H9 (cell line): ENCODE measurements around the gene RASGRP3. TPM values are rescaled to one million over a fixed set of nuclear protein-coding genes. Genes with fewer than 3 reads are reported as not detected.

Experiments
- DNase-seq: peaks from one replicate; pipeline ENCODE4 v3.0.0-alpha.2; 2017
- H2AFZ ChIP-seq: one replicate; pipeline ENCODE4 v1.6.1; 2013; ENCODE audit warnings: mild to moderate bottlenecking, low read length, control low read depth, moderate library complexity
- H2AK5ac ChIP-seq: 2 replicates; pipeline ENCODE4 v1.6.1; 2013; ENCODE audit warnings: low read length, control low read depth, mixed read lengths; ENCODE audit not compliant: insufficient read length
- H2BK120ac ChIP-seq: one replicate; pipeline ENCODE4 v1.6.1; 2013; ENCODE audit warnings: low read depth, mild to moderate bottlenecking, low read length, control low read depth, inconsistent platforms; ENCODE audit not compliant: poor library complexity, severe bottlenecking
- H2BK12ac ChIP-seq: 2 replicates; pipeline ENCODE4 v1.6.1; 2013; ENCODE audit warnings: low read length, control low read depth, mixed read lengths, low read depth; ENCODE audit not compliant: insufficient read length
- H2BK15ac ChIP-seq: 2 replicates; pipeline ENCODE4 v1.6.1; 2013; ENCODE audit warnings: low read depth, low read length, control low read depth
- H2BK20ac ChIP-seq: one replicate; pipeline ENCODE4 v1.6.1; 2013; ENCODE audit warnings: low read depth, mild to moderate bottlenecking, low read length, control low read depth, inconsistent platforms; ENCODE audit not compliant: poor library complexity, severe bottlenecking
- H2BK5ac ChIP-seq: 2 replicates; pipeline ENCODE4 v1.6.1; 2013; ENCODE audit warnings: low read length, control low read depth, mixed read lengths; ENCODE audit not compliant: insufficient read length
- H3K14ac ChIP-seq: 2 replicates; pipeline ENCODE4 v1.6.1; 2013; ENCODE audit warnings: low read length, control low read depth; ENCODE audit not compliant: insufficient read depth
- H3K18ac ChIP-seq: 2 replicates; pipeline ENCODE4 v1.6.1; 2013; ENCODE audit warnings: low read depth, mild to moderate bottlenecking, mixed read lengths, low read length, control low read depth; ENCODE audit not compliant: insufficient read length
- H3K23ac ChIP-seq: 2 replicates; pipeline ENCODE4 v1.6.1; 2013; ENCODE audit warnings: low read length, control low read depth, mixed read lengths, low read depth; ENCODE audit not compliant: insufficient read length
- H3K23me2 ChIP-seq: 2 replicates; pipeline ENCODE4 v1.6.1; 2013; ENCODE audit warnings: low read depth, mild to moderate bottlenecking, mixed read lengths, low read length, control low read depth; ENCODE audit not compliant: insufficient read length, poor library complexity, severe bottlenecking
- H3K27ac ChIP-seq: 2 replicates; pipeline ENCODE4 v1.5.1; 2013; ENCODE audit warnings: low read length, control low read depth, mixed read lengths, low read depth; ENCODE audit not compliant: insufficient read length
- H3K27me3 ChIP-seq: 2 replicates; pipeline ENCODE4 v1.6.1; 2013; ENCODE audit warnings: low read length, control low read depth, inconsistent platforms; ENCODE audit not compliant: insufficient read depth
- H3K4ac ChIP-seq: 2 replicates; pipeline ENCODE4 v1.6.1; 2013; ENCODE audit warnings: low read depth, mild to moderate bottlenecking, control low read depth, inconsistent platforms, low read length, moderate library complexity
- H3K4me1 ChIP-seq: 2 replicates; pipeline ENCODE4 v1.6.1; 2013; ENCODE audit warnings: low read length, control low read depth, inconsistent platforms; ENCODE audit not compliant: insufficient read depth
- H3K4me2 ChIP-seq: 2 replicates; pipeline ENCODE4 v1.6.1; 2013; ENCODE audit warnings: low read length, control low read depth, mixed read lengths; ENCODE audit not compliant: insufficient read length, insufficient read depth
- H3K56ac ChIP-seq: 2 replicates; pipeline ENCODE4 v1.6.1; 2013; ENCODE audit warnings: low read depth, mild to moderate bottlenecking, mixed read lengths, low read length, control low read depth; ENCODE audit not compliant: insufficient read length
- H3K79me1 ChIP-seq: 2 replicates; pipeline ENCODE4 v1.6.1; 2013; ENCODE audit warnings: low read depth, mild to moderate bottlenecking, moderate library complexity, low read length, control low read depth, inconsistent platforms; ENCODE audit not compliant: insufficient read depth, poor library complexity, severe bottlenecking
- H3K79me2 ChIP-seq: 2 replicates; pipeline ENCODE4 v1.6.1; 2013; ENCODE audit warnings: low read length, control low read depth, inconsistent platforms; ENCODE audit not compliant: insufficient read depth
- H3K9ac ChIP-seq: 2 replicates; pipeline ENCODE4 v1.6.1; 2013; ENCODE audit warnings: low read length, control low read depth, mixed read lengths; ENCODE audit not compliant: insufficient read length; ENCODE audit errors: extremely low read depth
- H3K9me3 ChIP-seq: one replicate; pipeline ENCODE4 v1.6.1; 2013; ENCODE audit warnings: low read depth, low read length, inconsistent platforms; ENCODE audit not compliant: control insufficient read depth
- H3T11ph ChIP-seq: one replicate; pipeline ENCODE4 v1.6.1; 2013; ENCODE audit warnings: mild to moderate bottlenecking, low read length, control low read depth, inconsistent platforms
- H4K20me1 ChIP-seq: one replicate; pipeline ENCODE4 v1.6.1; 2013; ENCODE audit not compliant: control insufficient read depth, insufficient read length, insufficient read depth
- H4K5ac ChIP-seq: 2 replicates; pipeline ENCODE4 v1.6.1; 2013; ENCODE audit warnings: low read depth, mild to moderate bottlenecking, mixed read lengths, low read length, control low read depth; ENCODE audit not compliant: insufficient read length
- H4K8ac ChIP-seq: replicated peaks from 2 replicates; pipeline ENCODE4 v1.6.1; 2013; ENCODE audit warnings: low read length, control low read depth, mixed read lengths, low read depth; ENCODE audit not compliant: insufficient read length
- H4K91ac ChIP-seq: 2 replicates; pipeline ENCODE4 v1.6.1; 2013; ENCODE audit warnings: low read depth, mild to moderate bottlenecking, moderate library complexity, mixed read lengths, low read length, control low read depth; ENCODE audit not compliant: insufficient read length
- H3K27ac Mint-ChIP-seq, 3 experiments: 2 replicates in 2 of 3; 3 replicates in 1 of 3; pipeline ENCODE4 v1.8.0; 2020 to 2021; ENCODE audit warnings: mixed read lengths in 3 of 3, mild to moderate bottlenecking in 1 of 3, moderate library complexity in 1 of 3
- H3K27me3 Mint-ChIP-seq: 2 replicates; pipeline ENCODE4 v1.8.0; 2021; ENCODE audit warnings: low read depth, mild to moderate bottlenecking, moderate library complexity, mixed read lengths
- H3K36me3 Mint-ChIP-seq, 3 experiments: 2 replicates in 2 of 3; 3 replicates in 1 of 3; pipeline ENCODE4 v1.8.0; 2020 to 2021; ENCODE audit warnings: low read depth in 3 of 3, mixed read lengths in 3 of 3; ENCODE audit not compliant: insufficient read depth in 1 of 3
- H3K4me1 Mint-ChIP-seq, 2 experiments: 2 replicates each; pipeline ENCODE4 v1.8.0; 2020; ENCODE audit warnings: mixed read lengths in 2 of 2
- H3K4me3 Mint-ChIP-seq, 2 experiments: 2 replicates in 1 of 2; 3 replicates in 1 of 2; pipeline ENCODE4 v1.8.0; 2020 to 2021; ENCODE audit warnings: mild to moderate bottlenecking in 2 of 2, mixed read lengths in 2 of 2, moderate library complexity in 1 of 2
- H3K9me3 Mint-ChIP-seq, 2 experiments: 2 replicates in 1 of 2; 3 replicates in 1 of 2; pipeline ENCODE4 v1.8.0; 2020; ENCODE audit warnings: mild to moderate bottlenecking in 2 of 2, mixed read lengths in 2 of 2, moderate library complexity in 1 of 2
- WGBS: extraction: QIAGEN DNeasy Blood & Tissue Kit; methylation state at CpG from one replicate; pipeline ENCODE4 v1.1.7; 2013; ENCODE audit warnings: missing lambda C conversion rate, low lambda C conversion rate, mixed read lengths; ENCODE audit not compliant: insufficient read length; ENCODE audit errors: extremely low coverage; 5-methylcytosine and 5-hydroxymethylcytosine counted together
- total RNA-seq: library from RNA; stranded (reverse); gene quantifications from 2 replicates; pipeline ENCODE4 v1.2.1, GENCODE V29; 2021
- TF ChIP-seq, protein P1 (sequence below): fragments of 200-600 bp; sonication (generic); conservative IDR thresholded peaks from 3 replicates; pipeline ENCODE4 v1.8.0; 2021; ENCODE audit warnings: antibody characterized with exemption, mild to moderate bottlenecking

RASGRP3 gene
- total RNA-seq, 1 experiment from 2014 or later = not detected

DNA sequence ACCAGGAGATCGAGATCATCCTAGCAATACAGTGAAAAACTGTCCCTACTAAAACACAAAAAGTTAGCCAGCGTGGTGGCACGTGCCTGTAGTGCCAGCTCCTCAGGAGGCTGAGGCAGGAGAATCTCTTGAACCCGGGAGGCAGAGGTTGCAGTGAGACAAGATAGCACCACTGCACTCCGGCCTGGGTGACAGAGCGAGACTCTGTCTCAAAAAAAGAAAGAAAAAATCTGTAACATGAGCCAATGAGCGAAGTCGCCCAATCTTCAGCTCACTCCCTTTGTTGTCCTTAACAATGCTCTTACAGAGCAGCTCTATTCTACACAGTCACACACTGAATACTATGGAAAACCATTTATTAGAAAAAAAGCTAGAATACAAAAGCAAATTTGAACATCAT is 100.6 kb downstream of the RASGRP3 start:
- no peak overlapping the region for H2BK15ac ChIP-seq
- DNase-seq = no peak
- H3K79me1 ChIP-seq = peaks cover 3% of the 10 kb centered on the region
- H3K4ac ChIP-seq = no peak overlapping the region
- H3K18ac ChIP-seq = no peak overlapping the region
- H3K27me3 ChIP-seq = no peaks in the 10 kb centered on the region
- no peak overlapping the region for H3K9ac ChIP-seq
- H3K4me2 ChIP-seq = no peak overlapping the region
- Mint-ChIP-seq H3K36me3 (peaks cover 0 to 4% (median 0%) of the 10 kb centered on the region in 3 experiments; a peak in 1 of 7 replicates), H3K9me3 (no peaks in the 10 kb centered on the region), H3K4me1 (peaks cover 26 to 33% of the 10 kb centered on the region in 2 experiments), H3K27ac (peak overlapping the region in 2 of 3 experiments; percentile 61 to 72; a peak in 2 of 7 replicates), H3K4me3 (no peak overlapping the region), H3K27me3 (no peaks in the 10 kb centered on the region)
- no peak overlapping the region for H2BK120ac ChIP-seq
- TF ChIP-seq, protein P1, sequence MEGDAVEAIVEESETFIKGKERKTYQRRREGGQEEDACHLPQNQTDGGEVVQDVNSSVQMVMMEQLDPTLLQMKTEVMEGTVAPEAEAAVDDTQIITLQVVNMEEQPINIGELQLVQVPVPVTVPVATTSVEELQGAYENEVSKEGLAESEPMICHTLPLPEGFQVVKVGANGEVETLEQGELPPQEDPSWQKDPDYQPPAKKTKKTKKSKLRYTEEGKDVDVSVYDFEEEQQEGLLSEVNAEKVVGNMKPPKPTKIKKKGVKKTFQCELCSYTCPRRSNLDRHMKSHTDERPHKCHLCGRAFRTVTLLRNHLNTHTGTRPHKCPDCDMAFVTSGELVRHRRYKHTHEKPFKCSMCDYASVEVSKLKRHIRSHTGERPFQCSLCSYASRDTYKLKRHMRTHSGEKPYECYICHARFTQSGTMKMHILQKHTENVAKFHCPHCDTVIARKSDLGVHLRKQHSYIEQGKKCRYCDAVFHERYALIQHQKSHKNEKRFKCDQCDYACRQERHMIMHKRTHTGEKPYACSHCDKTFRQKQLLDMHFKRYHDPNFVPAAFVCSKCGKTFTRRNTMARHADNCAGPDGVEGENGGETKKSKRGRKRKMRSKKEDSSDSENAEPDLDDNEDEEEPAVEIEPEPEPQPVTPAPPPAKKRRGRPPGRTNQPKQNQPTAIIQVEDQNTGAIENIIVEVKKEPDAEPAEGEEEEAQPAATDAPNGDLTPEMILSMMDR = no peak
- no peak overlapping the region for H3T11ph ChIP-seq
- H2BK5ac ChIP-seq = no peak overlapping the region
- WGBS = no CpG with 5 or more reads among the region's 8 CpGs
- no peaks in the 10 kb centered on the region for H3K79me2 ChIP-seq
- H2AFZ ChIP-seq = no peak overlapping the region
- H2BK12ac ChIP-seq = no peak overlapping the region
- no peak overlapping the region for H3K27ac ChIP-seq
- H3K23me2 ChIP-seq = no peaks in the 10 kb centered on the region
- H4K8ac ChIP-seq = no peak overlapping the region
- H2BK20ac ChIP-seq = no peak overlapping the region
- no peak overlapping the region for H3K23ac ChIP-seq
- H3K9me3 ChIP-seq = no peaks in the 10 kb centered on the region
- no peak overlapping the region for H4K5ac ChIP-seq
- no peak overlapping the region for H3K56ac ChIP-seq
- peaks cover 2% of the 10 kb centered on the region; the same call in 1 of the 2 replicates for H3K4me1 ChIP-seq
- no peak overlapping the region for H4K91ac ChIP-seq
- no peak overlapping the region for H2AK5ac ChIP-seq
- no peak overlapping the region for H3K14ac ChIP-seq
- no peaks in the 10 kb centered on the region for H4K20me1 ChIP-seq
